Suprapubic skin (tissue), 4 donors: ENCODE measurements around the gene FSTL4.

Experiments
- EP300 ChIP-seq: sonication (generic); formaldehyde crosslinking; IDR thresholded peaks from one replicate; pipeline ENCODE4 v1.6.1; 2017; ENCODE audit warnings: antibody characterized with exemption
- POLR2A ChIP-seq, 2 donors: fragments of 450-650 bp; IDR thresholded peaks; one replicate each; pipeline ENCODE4 v1.6.1; 2017; ENCODE audit warnings: antibody characterized with exemption in 2 of 2, mild to moderate bottlenecking in 2 of 2, moderate library complexity in 2 of 2
- POLR2AphosphoS5 ChIP-seq, 3 donors: sonication (generic); formaldehyde crosslinking; IDR thresholded peaks; one replicate each; pipeline ENCODE4 v1.6.1; 2017; ENCODE audit warnings: antibody characterized with exemption in 3 of 3
- TF ChIP-seq, protein P1 (sequence below), 2 donors: fragments of 200-600 bp in 1 of 2; fragments of 450-650 bp in 1 of 2; sonication (generic) in 1 of 2; IDR thresholded peaks; one replicate each; pipeline ENCODE4 v1.5.1; 2016 to 2019; ENCODE audit warnings: antibody characterized with exemption in 2 of 2, mild to moderate bottlenecking in 1 of 2, moderate library complexity in 1 of 2

DNA sequence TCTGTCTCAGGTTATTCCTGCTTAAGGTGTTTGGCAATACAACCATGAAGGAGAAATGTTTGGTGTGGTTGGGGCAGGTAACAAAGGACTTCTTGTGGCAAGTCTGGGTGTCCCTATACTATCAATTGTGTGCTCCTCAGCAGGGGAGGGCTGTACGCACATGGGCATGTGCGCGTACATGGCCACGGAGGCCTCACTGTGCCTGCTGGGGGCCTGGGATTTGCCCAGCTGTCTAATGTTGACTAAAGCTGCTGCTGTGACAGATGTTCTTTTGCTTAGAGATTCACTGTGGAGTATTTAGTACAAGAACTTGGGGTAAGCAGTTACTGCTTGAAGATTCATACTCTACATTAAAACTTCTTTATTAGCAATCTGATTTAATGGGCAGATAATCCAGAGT, 463.0 kb downstream of the FSTL4 start:
- TF ChIP-seq, protein P1, sequence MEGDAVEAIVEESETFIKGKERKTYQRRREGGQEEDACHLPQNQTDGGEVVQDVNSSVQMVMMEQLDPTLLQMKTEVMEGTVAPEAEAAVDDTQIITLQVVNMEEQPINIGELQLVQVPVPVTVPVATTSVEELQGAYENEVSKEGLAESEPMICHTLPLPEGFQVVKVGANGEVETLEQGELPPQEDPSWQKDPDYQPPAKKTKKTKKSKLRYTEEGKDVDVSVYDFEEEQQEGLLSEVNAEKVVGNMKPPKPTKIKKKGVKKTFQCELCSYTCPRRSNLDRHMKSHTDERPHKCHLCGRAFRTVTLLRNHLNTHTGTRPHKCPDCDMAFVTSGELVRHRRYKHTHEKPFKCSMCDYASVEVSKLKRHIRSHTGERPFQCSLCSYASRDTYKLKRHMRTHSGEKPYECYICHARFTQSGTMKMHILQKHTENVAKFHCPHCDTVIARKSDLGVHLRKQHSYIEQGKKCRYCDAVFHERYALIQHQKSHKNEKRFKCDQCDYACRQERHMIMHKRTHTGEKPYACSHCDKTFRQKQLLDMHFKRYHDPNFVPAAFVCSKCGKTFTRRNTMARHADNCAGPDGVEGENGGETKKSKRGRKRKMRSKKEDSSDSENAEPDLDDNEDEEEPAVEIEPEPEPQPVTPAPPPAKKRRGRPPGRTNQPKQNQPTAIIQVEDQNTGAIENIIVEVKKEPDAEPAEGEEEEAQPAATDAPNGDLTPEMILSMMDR (IDR thresholded peaks at IDR 0.05) = no peak
- TF ChIP-seq POLR2A (IDR thresholded peaks at IDR 0.05) = no peak
- TF ChIP-seq EP300 = no peak
- TF ChIP-seq POLR2AphosphoS5 (IDR thresholded peaks at IDR 0.05) = no peak
